ENCODE measurements around the gene ATIC.

DNA sequence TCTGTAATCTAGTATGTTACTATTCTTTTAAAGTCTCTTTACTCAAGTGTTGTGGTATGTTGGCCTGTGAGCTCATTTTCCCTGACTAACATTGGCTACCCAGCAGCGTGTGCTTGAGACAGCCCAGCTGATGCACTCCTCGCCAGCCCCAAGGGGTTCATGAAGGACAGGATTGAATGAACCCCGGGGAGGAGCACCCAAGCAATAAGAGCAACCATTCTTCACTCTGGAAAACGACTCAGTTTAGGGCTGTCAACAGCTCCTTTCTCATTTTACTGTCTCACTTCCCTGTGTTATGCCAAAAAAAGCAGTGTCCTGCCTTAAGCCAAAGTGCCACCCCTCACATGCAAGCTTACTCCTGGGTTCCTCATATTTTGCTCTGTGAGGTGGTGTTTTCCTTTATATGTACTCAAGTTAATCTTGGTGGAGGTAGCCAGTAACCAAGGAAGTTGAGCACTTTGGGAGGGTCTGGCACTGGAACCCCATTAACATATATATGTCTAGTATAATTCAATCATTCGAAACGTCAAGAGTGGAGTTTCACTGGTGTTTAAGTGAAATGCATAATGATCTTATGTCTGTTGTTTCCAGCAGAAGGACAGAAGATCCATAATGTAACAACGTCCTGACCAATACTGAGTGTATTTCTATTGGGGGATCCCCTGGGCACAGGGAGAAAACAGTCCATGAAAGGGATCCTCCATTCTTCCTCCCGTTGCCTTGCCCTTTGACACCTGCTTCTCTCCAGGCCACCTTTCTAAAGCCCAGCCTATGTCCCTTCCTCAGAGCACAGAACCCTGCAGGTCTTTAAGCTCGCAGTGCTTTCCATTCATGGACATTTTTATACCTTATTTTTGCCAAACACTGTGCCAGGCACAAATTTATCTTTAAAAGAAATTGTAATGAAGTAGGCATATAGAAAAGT is 43.2 kb downstream of the ATIC start:
- TF ChIP-seq, protein P1, sequence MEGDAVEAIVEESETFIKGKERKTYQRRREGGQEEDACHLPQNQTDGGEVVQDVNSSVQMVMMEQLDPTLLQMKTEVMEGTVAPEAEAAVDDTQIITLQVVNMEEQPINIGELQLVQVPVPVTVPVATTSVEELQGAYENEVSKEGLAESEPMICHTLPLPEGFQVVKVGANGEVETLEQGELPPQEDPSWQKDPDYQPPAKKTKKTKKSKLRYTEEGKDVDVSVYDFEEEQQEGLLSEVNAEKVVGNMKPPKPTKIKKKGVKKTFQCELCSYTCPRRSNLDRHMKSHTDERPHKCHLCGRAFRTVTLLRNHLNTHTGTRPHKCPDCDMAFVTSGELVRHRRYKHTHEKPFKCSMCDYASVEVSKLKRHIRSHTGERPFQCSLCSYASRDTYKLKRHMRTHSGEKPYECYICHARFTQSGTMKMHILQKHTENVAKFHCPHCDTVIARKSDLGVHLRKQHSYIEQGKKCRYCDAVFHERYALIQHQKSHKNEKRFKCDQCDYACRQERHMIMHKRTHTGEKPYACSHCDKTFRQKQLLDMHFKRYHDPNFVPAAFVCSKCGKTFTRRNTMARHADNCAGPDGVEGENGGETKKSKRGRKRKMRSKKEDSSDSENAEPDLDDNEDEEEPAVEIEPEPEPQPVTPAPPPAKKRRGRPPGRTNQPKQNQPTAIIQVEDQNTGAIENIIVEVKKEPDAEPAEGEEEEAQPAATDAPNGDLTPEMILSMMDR (IDR thresholded peaks at IDR 0.05) = no peak
- no peak for TF ChIP-seq POLR2A (IDR thresholded peaks at IDR 0.05)

All from uterus (tissue), 2 donors.